ENCODE results near the gene RPUSD2.

RPUSD2 gene

DNA sequence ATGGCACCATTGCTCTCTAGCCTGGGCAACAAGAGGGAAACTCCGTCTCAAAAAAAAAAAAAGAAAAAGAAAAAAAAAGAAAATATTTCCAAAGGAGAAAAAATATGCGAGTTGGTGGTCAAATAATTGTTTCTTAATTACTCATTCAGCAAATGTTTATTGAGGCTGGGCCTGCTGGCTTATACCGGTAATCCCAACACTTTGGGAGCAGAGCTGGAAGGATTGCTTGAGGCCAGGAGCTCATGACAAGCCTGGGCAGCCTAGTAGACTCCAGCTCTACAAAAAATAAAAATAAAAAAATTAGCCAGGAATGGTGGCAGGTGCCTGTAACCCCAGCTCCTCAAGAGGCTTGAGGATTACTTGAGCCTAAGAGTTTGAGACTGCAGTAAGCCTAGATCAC, 29.0 kb downstream of the RPUSD2 start:
- in situ Hi-C loops (cut with HindIII; ENCODE audit: low pct_ligation_motif_present, low pct_unique_long_range_greater_than_20kb, low sequenced_read_pairs): no loop called here

DNA sequence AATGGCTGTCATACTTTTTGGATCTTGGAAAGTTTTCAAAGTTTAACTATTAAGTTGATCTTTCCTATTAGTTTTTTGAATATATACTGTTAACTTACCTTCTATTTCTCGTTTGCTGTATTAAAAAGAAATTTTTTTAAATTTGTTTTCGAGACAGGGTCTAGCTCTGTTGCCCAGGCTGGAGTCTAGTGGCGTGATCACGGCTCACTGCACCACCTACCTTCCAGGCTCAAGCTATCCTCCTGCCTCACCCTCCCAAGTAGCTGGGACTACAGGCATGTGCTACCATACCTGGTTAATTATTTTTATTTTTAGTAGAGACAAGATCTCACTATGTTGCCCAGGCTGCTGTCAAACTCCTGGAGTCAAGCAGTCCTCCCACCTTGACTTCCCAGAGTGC, 29.6 kb downstream of the RPUSD2 start:
- in situ Hi-C loops (cut with HindIII; ENCODE audit: low pct_ligation_motif_present, low pct_unique_long_range_greater_than_20kb, low sequenced_read_pairs): no loop called here
- DNase-seq: no peak

More for the DNA sequence above, 29.0 kb downstream of the RPUSD2 start:
- no peak for DNase-seq

DNA sequence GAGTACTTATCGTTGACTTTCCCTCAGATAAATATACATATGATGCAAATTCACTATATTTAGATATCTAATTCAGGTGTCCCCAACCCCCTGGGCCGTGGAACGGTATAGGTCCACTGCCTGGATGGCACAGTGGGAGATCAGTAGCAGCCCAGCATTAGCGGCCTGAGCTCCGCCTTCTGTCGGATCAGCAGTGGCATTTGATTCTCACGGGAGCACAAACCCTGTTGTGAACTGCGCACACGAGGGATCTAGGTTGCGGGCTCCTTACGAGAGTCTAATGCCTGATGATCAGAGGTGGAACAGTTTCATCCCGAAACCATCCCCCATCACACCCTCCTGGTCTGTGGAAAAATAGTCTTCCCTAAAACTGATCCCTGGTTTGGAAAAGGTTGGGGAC, 31.9 kb downstream of the RPUSD2 start:
- in situ Hi-C loops (cut with HindIII; ENCODE audit: low pct_ligation_motif_present, low pct_unique_long_range_greater_than_20kb, low sequenced_read_pairs): no loop called here

DNA sequence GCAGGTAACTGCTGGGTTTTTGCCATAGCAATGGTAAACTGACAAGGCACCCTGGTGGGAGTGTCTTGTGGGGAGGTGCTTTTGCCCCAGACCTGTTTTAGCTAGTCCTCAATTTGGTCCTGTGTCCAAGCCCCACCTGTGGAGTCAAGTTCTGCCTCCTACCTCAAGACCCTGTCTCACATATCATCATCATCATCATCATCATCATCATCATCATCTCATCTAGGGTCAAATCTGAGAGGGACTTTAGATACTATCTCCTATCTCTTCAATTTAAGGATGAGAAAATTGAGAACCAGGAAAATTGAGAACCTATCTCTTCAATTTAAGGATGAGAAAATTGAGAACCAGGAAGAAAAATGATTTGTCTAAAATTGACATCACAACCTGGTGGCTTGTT, 34.8 kb downstream of the RPUSD2 start:
- no peak for DNase-seq
- in situ Hi-C loops (cut with HindIII; ENCODE audit: low pct_ligation_motif_present, low pct_unique_long_range_greater_than_20kb, low sequenced_read_pairs): no loop called here

More for the DNA sequence above, 31.9 kb downstream of the RPUSD2 start:
- no peak for DNase-seq

DNA sequence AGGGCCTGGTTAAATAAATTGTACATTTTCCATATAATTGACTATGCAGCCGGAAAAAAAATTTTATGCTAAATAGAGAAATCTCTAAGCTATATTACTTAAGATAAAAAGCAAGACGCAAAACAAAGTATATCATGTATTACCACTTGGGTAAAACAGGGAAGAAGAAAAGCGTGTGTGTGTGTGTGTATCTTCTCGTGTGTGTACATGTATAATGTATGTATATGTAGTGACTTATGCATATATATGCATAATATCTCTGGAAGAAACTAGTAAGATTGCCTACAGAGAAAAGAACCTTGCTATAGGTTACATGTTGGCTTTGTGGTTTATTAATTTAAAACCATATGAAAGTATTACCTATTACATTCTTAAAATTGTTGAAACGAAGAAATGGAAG, 44.0 kb downstream of the RPUSD2 start:
- DNase-seq: no peak
- in situ Hi-C loops (cut with HindIII; ENCODE audit: low pct_ligation_motif_present, low pct_unique_long_range_greater_than_20kb, low sequenced_read_pairs): no loop called here

DNA sequence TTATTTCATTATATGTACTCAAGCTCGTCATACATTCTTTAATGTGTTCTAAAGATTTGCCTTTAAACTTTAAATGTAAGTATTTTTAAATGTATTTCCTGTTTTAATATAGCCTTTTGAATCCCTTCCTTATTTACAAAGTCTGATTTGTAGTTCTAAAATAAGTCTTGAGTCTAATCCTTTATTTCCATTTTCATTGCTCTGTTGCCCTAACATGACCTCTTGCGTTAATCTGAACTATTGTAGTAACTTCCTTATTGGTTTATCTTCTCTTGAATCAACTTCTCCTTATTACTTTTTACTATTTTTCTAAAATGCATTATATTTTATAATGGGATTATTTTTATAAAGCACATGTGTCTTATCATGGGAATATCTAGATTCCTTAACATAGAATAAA, 48.9 kb downstream of the RPUSD2 start:
- DNase-seq: no peak
- in situ Hi-C loops (cut with HindIII; ENCODE audit: low pct_ligation_motif_present, low pct_unique_long_range_greater_than_20kb, low sequenced_read_pairs): no loop called here

DNA sequence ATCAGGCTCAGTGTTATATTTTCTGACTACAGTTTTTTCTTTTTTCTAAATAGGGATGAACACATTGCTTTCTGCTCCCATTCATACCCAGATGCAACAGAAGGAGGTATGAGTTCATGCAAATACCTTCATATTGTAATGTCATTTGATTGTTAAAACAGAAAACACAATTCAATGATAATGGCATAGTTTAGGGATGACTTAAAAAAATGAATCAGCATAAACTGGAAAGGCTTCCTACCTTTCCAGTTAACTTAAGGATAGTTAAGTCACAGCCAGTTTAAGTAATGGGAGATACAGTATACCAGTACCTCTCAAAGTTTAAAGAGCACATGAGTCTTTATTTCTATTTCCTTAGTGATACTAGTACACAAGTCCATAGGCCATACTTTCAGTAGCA, 49.8 kb downstream of the RPUSD2 start:
- no peak for DNase-seq
- in situ Hi-C loops (cut with HindIII; ENCODE audit: low pct_ligation_motif_present, low pct_unique_long_range_greater_than_20kb, low sequenced_read_pairs): no loop called here

DNA sequence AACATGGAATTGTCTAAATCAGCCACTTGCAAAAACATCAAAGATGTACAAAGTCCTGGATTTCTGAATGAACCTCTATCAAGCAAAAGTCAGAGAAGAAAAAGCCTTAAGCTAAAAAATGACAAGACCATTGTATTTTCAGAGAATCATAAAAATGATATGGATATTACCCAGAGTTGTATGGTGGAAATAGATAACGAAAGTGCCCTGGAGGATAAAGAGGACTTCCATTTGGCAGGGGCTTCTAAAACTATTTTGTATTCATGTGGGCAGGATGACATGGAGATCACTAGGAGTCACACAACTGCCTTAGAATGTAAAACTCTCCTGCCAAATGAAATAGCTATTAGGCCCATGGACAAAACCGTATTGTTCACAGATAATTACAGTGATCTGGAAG, 54.3 kb downstream of the RPUSD2 start:
- in situ Hi-C loops (cut with HindIII; ENCODE audit: low pct_ligation_motif_present, low pct_unique_long_range_greater_than_20kb, low sequenced_read_pairs): no loop called here
- DNase-seq: no peak

Data from ACHN (cell line).